GM04504 (cell line): ENCODE measurements around the gene GARIN3.
"Not testable (repeated sequence)": the region's sequence is repeated elsewhere in the genome, so short reads cannot be mapped to it uniquely, and the experiment has no call there.

Source experiments
- DNase-seq: peaks from one replicate; pipeline ENCODE4 v3.0.0-alpha.2; 2012; ENCODE audit warnings: low read depth

GARIN3 gene

DNA sequence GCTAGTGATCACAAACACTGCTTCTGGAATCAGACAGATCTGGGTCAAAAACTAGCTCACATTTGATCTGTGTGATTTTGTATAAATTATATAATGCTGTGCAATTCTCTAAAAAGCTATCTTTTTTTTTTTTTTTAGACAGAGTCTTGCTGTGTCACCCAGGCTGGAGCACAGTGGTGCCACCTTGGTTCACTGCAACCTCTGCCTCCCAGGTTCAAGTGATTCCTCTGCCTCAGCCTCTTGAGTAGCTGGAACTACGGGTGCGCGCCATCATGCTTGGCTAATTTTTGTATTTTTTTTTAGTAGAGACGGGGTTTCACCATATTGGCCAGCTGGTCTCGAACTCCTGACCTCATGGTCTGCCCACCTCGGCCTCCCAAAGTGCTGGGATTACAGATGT, 19.1 kb upstream of the GARIN3 start:
- not testable (repeated sequence) for DNase-seq

DNA sequence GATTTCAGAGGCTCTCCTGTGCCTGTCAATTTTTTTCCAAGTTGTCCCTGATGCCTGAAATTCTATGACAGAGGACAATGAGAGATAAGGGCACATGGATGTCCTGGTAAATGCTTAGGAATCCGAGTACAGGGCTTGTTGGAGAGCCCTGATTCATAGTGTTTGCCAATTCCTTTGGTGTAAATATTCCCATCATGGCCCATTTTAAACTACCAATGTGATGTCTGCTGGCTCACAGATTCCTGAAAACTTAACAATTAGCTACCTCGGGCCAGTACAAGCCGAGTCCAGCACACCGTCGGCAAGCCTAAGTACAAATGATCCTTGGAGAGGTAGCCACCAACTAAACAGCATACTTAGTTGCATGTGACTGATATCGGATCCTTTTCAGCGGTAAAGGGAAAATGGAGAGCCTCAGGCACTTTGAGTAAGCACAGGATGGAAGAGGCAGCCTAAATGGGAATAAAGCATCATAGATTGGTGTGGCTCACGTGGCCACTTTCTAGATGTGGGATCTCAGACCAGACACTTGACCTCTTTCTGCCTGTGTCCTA, 18.1 kb upstream of the GARIN3 start:
- DNase-seq = no peak

DNA sequence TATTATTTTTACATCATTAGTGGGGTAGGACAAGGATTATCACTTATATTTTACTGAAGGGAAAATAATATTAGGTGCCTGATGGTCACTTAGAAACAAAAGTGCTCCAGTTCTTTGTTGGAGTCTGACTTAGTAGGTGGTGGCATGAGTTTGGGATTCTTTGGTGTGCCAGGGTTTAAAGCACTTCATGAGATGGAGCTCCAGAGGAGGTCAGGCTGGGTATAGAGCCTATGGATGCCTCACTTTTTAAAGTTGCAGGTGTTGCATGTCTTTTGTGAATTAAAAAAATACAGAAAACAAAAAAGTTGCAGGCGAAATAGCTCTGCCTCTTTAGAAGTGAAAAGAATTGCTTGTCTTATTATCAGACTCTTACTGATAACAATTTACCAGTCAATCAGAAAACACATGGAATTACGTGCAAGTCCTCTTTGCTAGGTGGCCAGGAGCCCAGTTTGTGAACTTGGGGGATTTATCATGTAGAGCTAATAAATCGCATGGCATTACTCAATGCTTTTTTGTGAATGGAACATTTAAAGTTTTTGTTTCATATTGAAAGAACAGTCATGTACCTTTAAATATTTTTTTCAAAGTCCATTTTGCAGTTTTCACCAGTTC, 16.2 kb upstream of the GARIN3 start:
- DNase-seq = no peak

DNA sequence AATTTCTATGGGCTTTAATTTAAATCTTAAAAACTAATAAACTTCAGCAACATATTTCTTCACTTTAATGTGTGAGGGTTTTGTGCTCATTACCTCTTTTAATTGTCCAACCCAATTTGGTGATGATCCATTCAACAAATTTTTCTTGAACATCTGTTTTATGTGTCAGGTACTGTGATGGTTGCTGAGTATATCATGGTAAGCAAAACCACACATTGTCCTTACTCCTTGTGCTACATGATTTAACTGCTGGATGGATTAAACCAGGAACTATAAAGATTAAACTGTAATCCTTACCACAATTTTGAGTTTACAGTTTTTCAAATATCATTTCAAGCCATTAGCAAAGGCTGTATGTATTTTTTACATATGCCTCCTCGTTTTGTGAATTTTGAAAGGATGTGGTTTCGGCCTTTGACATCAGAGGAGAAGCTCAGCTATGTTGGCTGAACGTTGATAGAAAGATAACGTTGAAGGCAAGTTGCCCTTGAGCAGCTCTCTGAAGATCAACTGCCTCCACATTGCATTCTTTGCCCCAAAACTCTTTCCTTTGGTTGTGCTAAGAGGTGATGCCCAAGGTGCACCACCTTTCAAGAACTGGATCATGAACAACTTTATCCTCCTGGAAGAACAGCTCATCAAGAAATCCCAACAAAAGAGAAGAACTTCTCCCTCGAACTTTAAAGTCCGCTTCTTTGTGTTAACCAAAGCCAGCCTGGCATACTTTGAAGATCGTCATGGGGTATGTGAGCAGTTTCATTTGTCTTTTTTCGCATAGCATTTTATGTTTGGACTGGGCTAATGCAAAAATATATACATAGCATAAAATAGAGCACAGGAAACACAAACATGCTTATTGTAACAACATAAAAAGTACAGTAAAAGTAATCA, 14.6 kb upstream of the GARIN3 start, which contains the start of gene ITK:
ITK (plus strand) TSS at position 467 of the 891 bp plus-strand sequence; CDS start at position 605, 138 bp downstream.
- DNase-seq = no peak

DNA sequence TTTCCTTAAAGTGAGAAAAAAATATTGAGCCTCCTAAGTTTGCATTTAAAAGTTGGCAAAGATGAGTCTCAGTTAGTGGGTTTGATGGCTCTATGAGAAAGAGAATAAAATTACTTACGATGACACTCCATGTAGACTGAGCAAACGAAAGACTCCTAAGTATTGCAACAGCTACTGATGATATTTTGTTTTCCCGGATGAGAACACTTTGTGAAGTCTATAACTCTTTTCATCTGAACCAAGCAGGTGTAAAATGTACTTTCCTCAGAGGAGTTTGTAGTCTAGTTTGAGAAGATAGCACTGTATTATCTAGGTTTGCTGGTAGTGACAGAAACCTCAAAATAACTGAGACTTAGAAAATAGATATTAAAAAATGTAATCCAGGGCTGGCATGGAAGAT, 12.9 kb upstream of the GARIN3 start:
- DNase-seq = no peak

DNA sequence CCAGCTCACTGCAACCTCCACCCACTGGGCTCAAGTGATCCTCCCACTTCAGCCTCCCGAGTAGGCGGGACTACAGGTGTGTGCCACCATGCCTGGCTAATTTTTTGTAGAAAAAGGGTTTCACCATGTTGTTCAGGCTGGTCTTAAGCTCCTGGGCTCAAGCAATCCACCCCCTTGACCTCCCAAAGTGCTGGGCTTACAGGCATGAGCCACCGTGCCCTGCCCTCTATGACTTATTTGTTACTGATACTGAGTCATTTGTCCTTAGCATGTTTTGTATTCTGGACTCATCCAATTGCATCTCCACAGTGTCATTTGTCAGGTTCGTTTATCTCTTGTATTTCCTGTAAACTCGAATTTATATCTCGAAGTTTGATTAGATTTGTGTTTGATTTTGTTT, 11.9 kb upstream of the GARIN3 start:
- DNase-seq = no peak

DNA sequence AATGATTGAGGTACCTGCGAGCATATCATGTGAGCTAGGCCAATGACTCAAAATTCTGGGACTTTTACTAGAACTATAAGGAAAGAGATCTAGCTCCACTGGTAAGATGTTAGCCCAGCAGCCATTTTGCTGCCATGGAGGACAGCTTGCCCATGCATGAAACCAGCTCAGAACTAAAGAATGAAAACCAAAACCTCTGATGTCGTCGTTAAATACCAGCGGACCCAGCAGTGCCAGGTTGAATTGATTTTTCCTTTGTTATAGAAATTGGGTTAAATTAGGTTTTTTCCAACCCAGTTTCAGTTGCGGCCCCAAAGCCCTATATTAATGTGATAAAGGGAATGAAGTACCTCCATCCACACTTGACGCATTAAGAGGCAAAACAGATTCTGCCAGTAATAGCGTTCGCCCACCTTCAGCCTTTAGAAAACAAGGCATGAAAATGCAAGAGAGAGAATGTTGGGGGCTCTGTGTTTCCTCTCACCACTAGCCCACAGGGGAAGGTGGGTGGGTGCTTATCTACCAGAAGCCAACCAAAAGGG, 9.1 kb upstream of the GARIN3 start:
- no peak for DNase-seq

DNA sequence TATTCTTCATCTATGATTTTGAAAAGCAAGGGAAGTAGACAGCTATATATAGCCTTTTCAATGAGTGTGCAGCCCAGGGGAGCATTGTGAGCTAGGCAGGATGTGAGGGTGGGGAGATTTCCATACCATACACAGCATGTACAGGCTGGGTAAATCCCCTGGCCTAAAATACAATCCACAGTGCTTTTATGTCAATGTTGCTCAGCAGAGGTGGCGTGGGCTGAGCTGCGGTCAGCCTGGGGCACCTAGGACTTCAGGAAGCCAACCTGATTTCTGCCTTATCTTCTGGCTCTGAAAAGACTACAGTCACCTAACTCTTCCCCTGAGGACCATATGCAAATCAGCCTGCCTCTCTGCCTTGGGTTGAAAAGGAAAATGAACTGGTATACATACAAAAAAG, 6.3 kb upstream of the GARIN3 start:
- DNase-seq = no peak

DNA sequence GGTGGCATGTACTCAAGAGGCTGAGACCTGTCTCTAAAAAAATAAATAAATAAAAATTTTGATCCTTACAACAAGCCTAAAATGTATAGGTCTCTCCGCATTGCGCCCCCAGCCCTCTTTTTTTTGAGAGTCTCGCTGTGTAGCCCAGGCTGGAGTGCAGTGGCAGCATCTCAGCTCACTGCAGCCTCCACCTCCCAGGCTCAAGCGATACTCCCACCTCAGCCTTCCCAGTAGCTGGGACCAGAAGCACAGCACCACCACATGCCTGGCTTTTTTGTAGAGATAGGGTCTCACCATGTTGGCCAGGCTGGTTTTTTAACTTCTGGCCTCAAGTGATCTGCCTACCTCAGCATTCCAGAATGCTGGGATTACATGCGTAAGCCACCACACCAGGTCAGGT, 2.2 kb upstream of the GARIN3 start:
- no peak for DNase-seq

DNA sequence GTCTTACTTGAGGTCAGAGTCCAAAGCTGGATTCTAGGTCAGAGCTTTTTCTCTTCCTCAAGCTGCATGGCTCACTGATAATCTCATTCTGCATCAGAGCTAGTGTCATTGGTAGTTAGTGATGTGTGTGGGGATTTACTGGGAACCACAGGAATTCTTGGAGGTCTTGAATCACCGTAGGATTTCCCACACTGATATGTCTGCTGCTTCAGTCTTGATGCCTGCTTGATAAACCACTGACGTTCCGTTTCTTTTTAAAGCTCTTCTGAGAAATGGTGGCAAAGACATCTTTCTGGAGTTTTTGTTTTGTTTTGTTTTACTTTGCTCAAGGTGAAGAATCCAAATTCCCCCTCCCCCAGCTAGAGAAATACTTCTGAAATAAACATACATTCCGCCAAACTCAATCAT, 1.2 kb upstream of the GARIN3 start:
- no peak for DNase-seq

DNA sequence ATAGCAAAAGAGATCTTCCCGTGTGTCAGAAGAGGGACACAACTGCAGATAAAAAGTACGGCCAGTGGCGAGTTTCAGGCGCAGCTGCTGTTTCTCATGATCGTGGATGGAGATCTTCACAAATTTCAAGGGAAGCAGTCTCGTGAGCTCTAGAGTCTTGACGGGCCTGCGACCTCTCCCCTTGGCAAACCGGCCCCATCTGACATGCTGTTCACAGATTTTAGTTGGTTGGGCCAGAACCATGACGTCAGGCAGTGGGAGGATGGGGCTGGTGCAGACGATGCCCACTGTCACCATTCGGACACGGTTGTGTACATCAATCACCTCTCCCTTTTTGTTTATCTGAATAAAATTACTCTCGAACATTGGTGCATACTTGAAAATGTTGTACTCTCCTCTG, 396 bp downstream of the GARIN3 start:
- no peak for DNase-seq

DNA sequence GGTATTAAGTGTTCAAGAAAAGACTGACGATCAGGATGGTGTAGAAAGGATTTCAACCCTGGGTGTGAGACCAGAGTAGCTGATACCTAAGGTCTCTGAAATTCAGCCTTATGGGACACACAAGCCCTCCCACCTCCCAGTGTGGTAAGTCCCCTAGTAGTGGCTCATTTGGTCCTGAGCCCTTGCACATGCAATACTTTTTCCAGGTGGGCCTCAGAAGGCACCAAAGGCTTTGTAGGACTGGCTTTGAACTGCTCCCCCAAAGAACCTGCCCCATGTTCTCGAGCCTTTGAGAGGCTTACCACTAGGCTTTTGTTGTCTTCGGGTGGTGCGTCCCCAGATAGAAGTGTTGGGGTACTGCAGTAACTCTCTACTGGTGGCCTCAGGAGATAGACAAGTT, 803 bp downstream of the GARIN3 start:
- DNase-seq = no peak

DNA sequence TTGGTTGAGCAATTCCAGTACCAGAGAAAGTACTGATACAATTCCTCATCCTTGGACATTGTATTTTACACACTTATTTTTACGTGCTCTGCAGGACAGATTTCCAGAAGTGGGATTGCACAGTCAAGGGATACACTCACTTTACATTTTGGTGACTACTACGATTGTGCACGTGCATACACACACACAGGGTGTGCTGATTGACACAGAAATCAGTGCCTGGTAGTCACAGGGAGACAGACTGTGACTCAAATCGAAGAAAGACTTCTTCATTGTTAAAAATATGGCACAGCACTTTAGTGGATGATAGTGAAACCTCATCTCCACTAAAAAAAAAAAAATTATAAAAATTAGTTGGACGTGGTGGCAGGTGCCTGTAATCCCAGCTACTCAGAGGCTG, 1.5 kb downstream of the GARIN3 start:
- no peak for DNase-seq

DNA sequence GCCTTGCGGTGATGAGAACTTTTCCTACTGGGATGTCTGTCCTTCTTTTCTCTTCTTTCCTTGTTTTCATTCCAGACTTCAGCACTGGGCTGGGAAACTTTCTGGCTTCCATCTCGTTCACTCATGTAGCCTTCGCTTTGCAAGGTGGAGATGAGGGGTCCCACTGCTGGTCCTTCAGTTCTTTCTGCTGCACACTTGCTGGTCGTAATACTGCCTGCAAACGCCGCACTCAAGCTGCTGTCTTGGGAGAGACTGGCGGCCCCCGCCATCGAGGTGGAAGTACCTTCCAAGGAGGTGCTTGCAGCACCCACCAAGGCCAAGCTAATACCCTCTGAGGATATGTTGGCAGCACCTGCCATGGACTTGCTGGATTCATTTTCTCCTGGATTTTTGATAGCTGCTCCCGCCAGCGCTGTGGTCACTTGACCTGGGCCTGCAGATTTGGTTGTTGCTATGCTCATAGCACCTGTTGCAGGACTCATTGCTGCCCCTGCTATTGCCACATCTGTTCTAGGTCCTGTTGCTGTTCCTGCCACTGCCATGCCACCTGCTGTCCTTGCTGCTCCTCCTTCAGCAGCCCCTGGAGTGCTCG, 3.0 kb downstream of the GARIN3 start:
- no peak for DNase-seq

DNA sequence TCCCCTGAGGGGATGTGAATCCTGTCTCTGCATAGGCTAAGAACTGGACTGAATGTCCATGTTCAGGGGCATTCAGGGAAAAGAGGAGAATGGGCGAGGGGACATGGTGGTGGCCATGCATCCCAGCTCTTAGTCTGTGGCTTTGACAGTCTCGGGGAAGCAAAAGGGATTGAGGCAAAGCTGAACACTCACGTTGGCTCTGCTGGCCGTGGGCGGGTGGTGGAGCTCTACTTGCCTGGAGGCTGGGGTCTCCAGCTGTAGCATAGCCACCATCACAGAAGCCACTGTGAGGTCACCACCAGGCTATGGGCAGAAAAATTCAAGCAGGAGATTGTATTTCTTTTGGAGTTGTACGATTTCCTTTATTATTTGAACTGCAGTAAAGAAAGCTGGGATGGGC, 4.1 kb downstream of the GARIN3 start:
- DNase-seq = no peak

DNA sequence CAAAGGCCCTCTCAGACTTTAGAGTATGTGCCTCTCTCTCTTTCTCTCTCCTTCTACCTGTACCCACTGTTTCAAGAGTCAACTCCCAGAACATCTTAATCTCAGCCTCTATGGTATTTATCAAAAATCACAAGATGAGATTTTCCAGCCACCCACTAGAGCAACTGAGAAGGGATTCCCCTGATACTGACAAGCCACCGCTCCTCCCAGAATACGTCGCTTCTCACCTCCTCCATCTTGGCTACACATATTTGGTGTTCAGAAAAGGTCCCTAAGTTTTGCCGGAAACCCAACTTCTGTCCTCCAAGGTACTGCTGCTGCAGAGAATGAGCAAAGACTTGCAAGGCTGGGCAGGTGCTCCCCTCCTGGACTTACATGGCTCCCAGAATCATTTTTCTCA, 6.1 kb downstream of the GARIN3 start:
- DNase-seq = no peak

DNA sequence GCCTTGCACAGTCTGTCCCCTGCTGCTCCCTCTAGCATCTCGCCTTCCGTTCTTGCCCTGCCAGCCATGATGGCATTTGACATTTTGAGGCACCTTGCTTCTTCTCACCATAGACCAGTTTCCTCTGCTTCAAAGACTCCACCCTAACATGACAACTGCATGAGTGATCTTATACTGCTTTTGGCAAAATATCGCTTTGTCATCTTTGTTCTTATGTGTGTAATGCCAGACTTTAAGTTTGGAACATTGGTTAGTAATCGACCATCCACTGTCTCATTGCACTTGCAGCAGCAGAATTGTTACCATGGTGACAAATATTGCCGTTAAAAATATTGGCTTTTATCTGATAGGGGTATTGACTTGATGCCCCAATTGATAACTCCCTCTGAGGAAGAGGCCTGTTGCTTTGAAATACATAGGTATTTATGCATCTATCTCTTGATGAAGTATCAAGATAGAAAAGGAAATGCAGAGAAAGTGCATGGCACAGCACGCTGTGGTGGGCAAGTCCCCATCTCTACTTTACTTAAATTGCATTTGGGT, 6.8 kb downstream of the GARIN3 start:
- DNase-seq = no peak

DNA sequence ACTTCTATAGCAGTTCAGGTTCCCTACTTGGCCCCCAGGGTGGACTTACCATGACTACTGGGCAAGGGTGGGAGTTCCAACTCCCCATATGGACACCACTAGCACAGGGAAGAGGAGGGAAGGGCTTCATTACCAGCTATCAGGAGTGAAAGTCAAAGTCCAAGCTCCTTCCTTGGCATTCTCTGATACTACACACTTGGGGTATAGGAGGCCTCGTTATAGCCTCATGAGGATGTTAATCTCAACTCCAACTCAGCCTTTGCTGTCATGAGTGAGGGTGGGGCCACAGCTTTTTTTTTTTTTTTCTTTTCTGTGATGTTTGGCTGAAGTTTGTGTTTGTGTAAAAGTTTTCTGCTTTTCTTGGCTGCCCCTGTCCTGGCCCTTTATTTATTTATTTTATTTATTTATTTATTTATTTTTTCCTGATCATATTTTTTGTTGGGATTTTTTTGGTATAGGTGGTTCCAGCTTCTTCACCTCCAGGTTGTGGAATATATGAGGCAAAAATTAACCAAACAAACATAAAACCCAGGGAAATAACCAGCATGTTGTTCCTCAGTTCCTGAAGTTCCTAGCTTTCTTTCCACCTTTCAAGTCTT, 8.7 kb downstream of the GARIN3 start:
- DNase-seq = no peak

DNA sequence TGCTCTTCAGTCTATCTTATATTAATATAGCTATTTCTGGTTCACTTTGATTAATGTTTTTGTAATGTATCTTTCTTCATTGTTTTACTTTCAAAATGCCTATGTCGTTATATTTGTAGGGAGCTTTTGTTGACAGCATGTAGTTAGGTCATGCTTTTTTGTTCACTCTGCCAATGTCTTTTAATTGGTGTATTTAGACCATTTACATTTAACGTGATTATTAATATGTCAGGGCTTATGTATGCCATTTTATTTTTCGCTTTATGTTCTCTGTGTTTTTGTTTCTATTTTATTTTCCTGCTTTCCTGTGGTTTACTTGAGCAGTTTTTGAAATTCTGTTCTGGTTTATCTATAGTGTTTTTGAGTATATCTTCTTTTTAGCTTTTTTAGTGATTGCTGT, 10.8 kb downstream of the GARIN3 start:
- DNase-seq = no peak

DNA sequence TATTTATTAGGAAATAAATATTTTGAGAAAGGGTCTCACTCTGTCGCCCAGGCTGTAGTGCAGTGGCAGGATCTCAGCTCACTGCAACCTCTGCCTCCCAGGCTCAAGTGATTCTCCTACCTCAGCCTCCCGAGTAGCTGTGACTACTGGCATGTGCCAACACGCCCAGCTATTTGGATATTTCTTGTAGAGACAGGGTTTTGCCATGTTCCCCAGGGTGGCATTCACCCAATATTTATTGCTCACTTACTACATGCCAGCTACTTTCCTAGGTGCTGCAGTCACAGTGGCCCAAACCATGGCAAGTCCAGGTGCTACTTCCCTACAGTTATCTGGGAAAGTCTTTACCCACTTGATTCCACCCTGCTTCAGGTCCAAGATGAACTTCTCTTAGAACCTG, 15.1 kb downstream of the GARIN3 start:
- DNase-seq = no peak

DNA sequence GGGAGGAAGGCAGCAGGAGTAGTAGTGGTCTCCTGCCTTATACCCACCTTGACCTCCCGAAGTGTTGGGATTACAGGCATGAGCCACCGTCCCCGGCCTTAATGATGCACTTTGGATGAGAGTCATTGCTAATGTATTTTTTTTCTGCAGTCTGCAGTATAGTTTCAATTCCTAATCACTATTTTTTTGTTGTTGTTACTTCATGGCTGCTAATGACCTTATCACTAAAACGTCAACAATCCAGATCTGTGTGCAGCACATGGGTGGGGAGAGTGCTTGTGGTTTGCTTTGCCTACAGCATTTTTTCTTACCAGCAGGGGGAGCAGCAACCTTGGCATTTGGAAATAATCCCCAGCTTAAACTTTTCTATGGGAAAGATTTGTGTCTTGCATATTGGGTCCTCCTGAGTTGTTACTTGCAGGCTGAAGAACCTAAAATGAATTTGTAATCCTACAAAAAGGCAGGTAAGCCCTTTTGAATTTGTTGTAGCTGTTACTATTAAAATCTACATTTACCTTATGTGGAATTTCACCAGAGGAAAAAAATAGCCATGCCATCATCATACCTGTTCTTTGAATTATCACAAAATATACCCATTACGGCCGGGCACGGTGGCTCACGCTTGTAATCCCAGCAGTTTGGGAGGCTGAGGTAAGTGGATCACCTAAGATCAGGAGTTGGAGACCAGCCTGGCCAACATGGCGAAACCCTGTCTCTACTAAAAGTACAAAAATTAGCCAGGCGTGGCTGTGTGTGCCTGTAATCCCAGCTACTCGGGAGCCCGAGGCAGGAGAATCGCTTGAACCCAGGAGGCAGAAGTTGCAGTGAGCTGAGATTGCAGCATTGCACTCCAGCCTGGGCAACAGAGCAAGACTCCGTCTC, 17.1 kb downstream of the GARIN3 start:
- peak; percentile 31 for DNase-seq
